GM19035 (cell line): ENCODE results near the gene FAM3B.
A peak's percentile ranks its signal among the peaks of the same experiment; 100 is the strongest.

Experiments used
- ATAC-seq: cut with Tn5 transposase; IDR thresholded peaks from one replicate; pipeline ENCODE4 v1.9.1; 2021; ENCODE audit not compliant: unreplicated experiment

Gene FAM3B

DNA sequence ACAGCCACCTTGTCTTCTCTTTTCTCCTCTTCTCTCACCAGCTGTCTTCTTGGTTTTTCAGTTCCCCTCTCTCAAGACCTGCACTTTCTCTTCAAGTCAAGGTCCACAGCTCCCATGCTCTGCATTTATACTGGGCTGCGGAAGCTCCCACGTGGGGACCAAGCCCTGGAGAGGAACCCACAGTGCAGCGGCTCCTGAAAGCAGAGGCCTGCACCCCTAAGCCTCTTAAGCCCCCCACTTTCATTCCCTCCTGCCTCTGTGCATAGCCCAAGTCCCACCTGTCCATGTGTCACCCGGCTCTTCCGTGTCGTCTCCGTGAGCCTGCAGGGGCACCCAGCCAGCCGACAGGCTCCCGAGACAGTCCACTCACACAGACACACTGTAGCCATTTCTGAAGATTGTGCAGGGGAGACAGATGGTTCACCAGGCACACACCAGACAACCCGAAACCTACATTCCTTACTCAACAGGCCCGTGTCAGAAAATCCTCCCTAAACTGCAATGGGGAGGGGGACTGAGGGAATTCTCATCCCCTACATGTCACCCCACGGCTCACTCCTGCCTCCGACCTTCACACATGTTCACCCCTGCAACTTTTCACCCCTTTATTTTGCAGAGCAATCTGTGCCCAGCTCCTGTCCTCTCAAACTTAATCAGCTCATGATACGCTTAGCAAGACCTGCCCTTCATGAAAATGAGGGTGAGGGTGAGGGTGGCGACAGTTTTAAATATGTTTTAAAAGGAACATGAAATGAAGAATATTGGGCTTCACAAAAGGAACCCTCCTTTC lies 51.5 kb downstream of the FAM3B start:
- ATAC-seq: peak; percentile 68

GRCh38 chr21:41368735-41369104 lies 52.1 kb downstream of the FAM3B start:
- ATAC-seq: no peak

GRCh38 chr21:41369105-41369919 lies 52.7 kb downstream of the FAM3B start:
- no peak for ATAC-seq

DNA sequence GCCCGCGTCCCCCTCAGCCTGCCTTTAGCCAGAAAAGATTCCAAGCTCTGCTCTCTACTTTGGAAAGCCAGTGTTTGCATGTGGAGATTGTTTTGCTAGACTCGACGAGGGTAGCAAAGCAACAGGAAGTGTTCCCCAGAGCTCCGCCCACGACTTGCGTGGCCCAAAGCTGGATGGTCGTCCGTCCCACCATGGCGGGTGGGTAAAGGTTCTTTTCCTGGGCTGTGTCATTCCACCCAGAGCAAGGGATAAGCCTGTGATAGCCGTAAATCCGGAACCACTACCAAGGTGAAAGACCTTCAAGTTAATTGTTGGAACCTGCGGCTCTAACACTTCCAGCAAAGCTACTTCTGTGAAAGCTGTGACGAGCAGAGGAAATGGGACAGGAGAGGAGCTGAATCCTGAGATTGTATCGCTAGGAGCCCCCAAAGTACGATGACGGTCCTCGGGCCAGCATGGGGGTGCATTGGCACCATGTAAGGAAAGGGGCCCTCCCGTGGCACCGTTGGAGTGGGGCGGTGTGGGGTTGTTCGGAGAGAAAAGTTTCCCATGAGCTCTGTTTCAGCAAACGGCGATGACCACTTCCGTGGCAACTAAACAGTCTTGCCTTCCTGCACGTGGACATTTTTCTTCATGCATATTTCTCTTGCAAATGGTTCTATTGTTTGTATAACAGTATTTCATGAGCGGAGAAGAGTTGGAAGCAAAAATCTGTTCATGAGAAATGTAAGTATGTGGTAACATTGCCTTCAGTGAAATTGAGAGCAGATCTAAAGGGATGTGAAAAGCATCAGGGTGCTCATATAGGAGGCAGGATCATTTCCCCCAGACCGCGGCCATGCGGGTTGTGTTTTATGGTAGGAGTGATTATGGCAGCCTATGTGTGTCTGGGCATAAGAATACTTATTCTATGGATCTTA lies 53.6 kb downstream of the FAM3B start:
- no peak for ATAC-seq

GRCh38 chr21:41370840-41371684 lies 54.5 kb downstream of the FAM3B start:
- ATAC-seq: no peak

- no peak for ATAC-seq
Measured at GRCh38 chr21:41371685-41372030, 55.1 kb downstream of the FAM3B start.

DNA sequence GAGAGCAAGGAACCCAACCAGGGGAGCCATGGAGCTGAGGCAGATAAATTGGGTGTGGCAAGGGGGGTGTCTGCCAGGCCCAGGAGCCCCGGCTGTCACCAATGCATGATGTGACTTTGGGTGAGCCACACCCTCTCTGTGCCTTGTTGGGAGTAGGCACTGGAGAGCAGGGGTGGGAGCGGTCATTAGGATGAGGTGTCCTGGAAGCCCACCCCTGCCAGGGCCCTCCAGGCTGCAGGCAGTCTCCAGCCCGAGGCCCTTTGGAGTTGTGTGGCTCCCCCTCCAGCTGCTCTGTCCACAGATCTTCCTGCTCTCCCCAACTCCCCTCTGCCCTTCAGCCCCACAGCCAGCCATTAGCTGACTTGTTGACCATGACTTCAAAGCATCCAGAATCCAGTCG lies 56.7 kb downstream of the FAM3B start:
- no peak for ATAC-seq

GRCh38 chr21:41373763-41374162 lies 57.2 kb downstream of the FAM3B start:
- no peak for ATAC-seq

- ATAC-seq: no peak
Measured at GRCh38 chr21:41374177-41374712, 57.6 kb downstream of the FAM3B start.

DNA sequence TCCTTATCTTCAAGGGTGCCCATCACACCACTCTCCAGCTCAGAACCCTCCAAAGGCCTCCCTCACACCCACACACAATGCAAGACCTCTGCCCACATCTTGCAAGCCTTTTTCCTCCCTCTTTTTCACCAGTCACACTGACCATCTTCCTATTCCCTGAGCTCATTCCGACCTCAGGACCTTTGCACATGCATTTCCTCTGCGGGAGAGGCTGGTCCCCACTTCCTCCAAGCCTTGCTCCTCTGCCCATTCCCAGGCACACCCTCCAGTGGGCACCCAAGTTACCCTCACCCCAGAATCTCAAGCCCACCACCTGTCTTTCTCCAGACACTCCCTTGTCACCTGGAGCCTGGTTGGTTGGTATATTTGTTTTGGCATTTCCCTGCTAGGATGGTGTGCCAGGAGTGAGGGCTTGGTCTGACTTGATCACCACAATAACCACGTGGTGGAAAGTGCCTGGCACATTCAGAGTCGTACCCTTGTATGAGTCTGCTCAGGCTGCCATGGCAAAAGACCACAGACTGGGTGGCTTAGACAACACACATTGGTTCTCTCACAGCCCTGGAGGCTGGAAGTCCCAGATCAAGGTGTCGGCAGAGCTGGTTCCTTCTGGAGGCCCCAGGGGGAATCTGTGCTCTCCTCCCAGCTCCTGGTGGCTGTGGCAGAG lies 58.4 kb downstream of the FAM3B start:
- ATAC-seq: no peak

- no peak for ATAC-seq
Measured at GRCh38 chr21:41375875-41376274, 59.3 kb downstream of the FAM3B start.

DNA sequence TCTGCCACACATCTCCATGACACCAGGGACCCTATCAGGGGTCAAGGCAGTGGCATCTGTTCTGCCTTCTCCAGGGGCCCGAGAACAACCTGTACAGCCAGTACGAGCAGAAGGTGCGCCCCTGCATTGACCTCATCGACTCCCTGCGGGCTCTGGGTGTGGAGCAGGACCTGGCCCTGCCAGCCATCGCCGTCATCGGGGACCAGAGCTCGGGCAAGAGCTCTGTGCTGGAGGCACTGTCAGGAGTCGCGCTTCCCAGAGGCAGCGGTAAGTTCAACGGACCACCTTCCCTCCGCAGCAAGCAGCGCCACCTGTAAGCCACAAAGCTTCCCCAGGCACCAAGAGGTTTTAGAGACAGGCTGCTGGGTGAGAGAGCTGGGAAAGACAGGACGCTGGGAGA lies 61.1 kb downstream of the FAM3B start:
- ATAC-seq: no peak

DNA sequence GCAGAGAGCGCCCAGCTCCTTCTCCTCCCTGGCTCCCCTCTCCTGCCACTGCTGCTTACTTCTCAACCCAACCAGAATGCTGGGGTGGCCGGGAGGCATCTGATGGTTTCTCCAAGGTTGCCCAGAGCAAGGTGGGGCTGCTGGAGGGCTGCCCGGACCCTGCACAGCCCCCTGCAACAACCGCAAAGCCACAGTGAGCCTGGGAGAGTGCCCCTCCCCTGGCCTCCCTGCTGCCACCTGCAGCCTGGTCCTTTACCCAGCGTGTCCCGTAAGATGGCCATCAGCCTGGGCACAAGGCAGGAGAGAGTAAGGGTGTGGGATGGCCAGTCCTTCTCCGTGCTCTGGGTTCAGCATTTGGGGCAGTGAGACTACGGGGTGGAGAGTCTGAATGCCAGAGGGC lies 62.2 kb downstream of the FAM3B start:
- ATAC-seq: no peak

- ATAC-seq: no peak
Measured at GRCh38 chr21:41379901-41380300, 63.3 kb downstream of the FAM3B start.

DNA sequence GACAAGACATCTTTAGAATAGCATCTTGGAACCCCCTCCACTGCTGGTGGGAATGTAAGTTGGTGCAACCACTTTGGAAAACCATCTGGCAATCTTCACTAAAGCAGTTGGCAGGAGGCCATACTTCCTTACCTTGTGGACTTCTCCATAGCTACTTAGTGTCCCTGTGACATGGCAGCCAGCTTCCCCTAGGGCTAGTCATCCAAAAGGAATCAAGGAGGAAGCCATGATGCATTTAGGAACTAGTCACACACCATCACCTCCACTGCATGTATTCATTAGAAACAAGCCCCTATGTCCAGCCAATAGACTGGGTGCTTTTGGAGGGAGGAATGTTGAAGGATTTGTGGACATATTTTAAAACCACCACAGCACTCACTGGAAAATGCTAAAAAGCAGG lies 65.1 kb downstream of the FAM3B start:
- no peak for ATAC-seq

DNA sequence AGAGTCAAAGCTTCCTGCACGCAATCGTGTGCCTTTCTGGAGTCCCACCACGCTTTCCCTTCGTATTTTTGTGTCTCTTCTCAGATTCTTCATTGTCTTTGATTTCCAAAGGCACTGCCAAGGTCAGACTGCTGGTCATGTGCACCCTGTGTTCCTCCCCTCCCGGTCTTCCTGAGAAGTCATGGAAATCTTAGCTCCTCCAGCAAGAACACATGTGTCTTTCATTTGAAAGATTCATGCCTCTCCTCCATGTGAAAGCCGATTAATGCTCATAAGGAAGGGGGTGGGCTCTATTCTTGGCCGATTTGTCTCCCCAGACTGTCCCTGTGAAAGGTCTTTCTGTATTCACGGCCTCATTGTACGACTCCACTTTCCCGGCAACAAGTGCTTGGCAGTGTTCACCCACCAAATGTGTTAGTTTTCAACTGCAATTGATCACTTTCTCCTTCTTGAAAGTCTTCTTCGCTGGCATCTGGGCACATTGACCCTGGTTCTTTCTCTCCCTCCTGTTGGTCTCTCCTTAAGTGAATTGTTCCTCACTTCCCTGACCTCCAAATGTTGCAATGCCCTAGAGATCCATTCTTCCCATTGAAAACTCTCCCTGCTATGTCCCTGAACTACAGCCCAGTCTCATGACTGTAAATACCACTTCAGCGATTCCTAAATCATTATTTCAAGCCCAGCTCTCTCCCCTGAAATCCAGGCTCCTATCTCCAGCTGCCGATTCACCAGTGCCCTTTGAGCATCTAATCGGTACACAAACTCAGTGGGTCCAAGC lies 70.6 kb downstream of the FAM3B start:
- ATAC-seq: no peak

GRCh38 chr21:41387824-41388223 lies 71.2 kb downstream of the FAM3B start:
- ATAC-seq: no peak

GRCh38 chr21:41388259-41388658 lies 71.7 kb downstream of the FAM3B start:
- no peak for ATAC-seq

- ATAC-seq: no peak
Measured at GRCh38 chr21:41390043-41390639, 73.5 kb downstream of the FAM3B start.
